Measurements from ENCODE around the gene NXPH3.

NXPH3 gene

GRCh38 chr17:49592263-49592662, 16.6 kb downstream of the NXPH3 start:
- no peak for DNase-seq (ENCODE audit: low spot score)

DNA sequence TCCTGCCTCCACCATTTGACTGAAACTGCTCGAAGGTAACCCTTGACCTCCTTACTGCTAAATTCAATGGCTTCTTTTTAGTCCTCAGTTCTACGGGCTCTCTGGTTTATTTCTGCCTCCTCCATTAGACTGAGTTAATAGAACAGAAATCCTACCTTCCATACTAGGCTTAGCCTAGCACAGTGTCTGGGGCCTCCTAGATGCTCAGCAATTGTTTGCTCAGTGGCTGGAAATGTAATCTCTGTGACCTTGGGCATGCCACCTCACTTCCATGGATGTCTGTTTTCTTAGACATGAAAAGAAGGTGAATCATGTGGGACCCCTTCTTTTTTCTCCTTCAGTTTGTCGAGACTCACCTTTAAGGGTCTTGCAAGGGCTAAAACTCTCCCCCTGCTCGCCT, 19.7 kb downstream of the NXPH3 start:
- DNase-seq (ENCODE audit: low spot score): no peak

GRCh38 chr17:49595980-49596379, 20.3 kb downstream of the NXPH3 start:
- no peak for DNase-seq (ENCODE audit: low spot score)

DNA sequence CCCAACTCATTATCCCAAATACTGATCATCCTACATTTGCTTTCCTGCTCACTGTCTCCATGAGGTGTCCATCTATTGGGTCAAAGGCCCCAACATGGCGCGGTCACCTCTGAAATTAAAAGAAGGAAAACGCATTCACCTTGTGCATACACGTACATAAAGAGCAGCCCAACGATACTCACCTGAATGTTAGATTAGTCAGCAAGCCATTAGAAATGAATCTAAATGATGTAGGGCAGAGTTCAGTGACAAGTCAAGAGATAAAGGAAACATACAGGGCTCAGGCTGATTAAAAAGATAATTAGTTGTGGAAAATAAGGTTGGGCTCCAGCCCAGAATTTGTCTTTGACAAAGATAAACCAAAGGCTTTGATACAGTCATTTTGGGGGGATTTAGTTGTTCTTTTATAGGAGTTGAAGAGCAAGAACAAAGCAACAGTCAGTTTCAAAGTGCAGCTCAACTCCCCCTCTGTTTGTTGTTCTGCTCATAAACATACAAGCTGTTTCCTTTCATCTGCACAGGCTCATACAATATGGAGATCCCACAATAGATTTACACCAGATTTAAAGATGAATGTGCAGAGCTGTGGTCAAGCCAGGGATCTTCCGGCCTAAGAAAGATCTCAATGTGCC, 21.1 kb downstream of the NXPH3 start:
- no peak for DNase-seq (ENCODE audit: low spot score)

DNA sequence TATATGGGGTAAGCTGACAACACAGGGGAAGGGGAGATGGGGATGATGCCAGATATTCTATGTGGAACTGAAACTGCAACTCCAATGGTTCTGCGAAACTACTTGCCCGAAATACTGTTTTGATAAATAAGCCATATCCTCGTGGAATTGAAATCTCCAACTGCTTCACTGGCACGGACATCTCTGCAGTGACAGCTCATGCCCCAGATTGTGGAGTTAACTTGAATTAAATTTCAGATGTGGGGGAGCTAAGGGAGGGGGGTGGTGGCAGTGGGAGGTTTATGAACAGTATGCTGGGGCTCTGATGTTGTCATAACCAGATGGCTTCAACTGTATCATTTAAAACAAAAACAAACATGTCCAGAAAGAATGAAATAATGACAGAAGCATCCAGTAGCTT, 21.8 kb downstream of the NXPH3 start:
- no peak for DNase-seq (ENCODE audit: low spot score)

DNA sequence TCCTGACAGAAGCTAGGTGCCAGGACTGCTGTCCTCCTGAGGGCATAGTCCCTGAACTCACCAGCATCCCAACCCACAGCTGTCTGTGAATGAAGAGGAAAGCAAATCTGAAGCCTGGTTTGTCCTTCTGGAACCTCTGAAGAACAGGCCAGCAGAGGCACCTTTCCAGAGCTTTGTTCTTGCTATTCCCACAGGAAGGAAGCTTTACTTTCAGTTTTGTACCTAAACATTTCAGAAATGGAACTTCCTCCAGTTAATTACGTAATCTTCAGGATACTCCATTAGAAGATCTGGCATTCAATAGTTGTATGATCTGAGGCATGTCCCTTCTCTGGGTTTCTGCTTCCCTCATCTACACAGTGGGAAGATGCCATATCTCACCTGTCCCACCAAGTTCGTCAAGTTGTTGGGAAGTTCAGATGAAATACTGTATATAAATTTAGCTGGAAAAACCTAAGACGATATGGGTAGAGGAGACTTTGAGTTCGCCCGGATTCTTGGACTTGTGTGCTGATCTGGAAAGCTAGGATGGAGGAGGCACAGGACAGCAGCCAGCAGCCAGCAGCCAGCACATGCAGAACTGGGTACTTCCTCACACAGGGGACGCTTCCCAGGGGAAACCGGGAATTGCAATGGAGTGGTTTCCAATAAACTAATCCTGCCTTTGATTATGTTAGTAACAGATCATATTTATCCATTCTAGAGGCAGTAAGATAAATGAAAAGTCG, 22.4 kb downstream of the NXPH3 start:
- DNase-seq (ENCODE audit: low spot score): no peak

DNA sequence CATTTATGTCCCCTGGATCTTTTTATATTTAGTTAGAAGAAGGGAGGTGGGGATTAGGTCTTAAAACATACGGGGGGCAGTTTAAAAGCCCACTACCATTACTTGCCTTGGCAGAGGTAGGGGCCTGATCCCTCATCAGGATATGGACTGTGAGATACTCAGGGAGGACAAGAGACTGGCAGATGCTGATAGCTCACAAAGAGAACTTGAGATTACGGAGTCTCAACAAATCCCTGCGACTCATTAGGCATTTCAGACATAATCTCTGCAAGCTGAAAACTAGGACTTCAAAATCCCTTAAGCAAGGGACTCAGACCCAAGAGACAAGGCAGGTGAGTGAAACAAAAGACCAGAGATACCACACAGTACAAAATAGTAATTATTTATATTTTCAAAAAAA, 23.2 kb downstream of the NXPH3 start:
- no peak for DNase-seq (ENCODE audit: low spot score)

- DNase-seq (ENCODE audit: low spot score): no peak
Measured at GRCh38 chr17:49600949-49601348, 25.3 kb downstream of the NXPH3 start.

GRCh38 chr17:49602783-49603182, 27.1 kb downstream of the NXPH3 start:
- no peak for DNase-seq (ENCODE audit: low spot score)

DNA sequence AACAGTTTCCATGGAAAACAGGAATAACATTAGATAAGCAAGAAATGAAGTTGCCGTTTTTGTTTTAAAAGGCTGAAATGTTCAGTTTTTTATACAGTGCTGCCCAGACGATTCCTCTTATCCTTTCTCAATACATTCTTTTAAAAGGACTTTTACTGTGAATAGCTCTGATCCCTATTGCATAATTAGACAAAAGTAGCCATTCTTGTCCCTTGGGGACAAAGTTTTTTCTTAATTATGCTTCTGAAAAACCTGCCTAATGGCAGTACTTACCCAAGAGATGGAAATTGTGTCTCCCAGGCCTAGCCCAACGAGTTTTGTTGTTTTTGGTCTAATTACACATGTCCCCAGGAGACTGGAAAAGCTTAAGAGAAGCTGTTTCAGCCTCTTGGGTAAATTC, 27.6 kb downstream of the NXPH3 start:
- DNase-seq (ENCODE audit: low spot score): peak; percentile 48

- no peak for DNase-seq (ENCODE audit: low spot score)
Measured at GRCh38 chr17:49603720-49604119, 28.0 kb downstream of the NXPH3 start.

- no peak for DNase-seq (ENCODE audit: low spot score)
Measured at GRCh38 chr17:49604314-49604869, 28.7 kb downstream of the NXPH3 start.

DNA sequence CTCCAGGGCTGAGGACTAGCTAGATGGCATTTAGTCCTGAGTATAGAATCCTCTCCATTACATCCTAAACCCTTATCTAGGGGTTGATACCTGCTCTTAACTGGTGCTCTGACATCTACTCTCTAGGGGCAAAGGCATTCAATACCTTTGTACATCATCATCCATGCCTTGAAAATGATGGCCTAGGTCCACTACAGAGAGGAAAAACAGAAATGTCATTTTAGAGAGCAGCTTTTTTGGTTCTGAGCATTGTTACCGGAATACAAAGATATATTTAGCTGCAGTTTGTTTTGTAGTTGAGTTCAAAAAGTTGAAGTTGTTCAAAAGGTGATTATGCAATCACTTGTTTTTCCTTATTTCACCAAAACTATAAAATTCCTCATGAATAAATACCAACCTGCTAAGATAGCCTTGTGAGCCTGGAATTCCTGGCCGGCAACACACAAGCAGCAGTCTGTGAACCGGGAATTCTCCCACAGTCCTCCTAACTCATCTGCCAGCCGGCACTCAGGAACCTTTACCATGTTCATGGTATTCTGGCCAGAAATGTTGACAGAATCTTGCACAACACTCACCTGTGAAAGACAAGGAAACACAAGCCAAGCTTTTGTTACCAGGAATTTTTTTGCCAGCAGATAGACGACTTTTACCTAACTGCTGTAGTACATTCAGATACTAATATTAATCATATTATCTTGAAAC, 35.4 kb downstream of the NXPH3 start:
- DNase-seq (ENCODE audit: low spot score): no peak

GRCh38 chr17:49612726-49613125, 37.1 kb downstream of the NXPH3 start:
- no peak for DNase-seq (ENCODE audit: low spot score)

DNA sequence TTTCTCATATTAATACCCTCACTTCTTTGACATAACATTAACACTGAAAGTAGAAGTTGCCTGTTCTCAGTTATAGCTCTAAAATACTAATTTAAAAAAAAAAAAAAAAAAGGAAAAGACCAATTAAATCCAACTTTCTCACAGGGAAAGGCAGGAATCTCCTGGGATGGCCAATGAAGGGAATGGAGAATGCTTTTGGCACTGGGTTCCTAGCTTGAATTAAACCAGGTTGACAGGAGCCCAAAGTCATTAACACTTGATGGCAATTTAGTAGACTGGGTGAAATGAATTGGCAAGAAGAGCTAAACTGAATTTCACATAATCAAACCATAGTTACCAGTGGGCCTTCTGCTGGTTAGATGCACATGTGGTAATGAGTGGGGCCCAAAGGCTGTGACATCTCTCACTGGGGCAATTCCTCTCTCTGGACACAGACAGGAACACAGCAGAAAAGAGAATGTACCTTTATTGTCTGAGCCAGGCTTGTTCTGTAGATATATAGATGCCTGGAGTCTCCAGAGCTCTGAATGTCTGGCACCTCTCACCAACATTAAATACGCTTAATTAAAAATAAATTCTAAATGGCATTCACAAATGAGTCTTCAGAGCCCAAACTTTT, 37.6 kb downstream of the NXPH3 start:
- DNase-seq (ENCODE audit: low spot score): no peak

- DNase-seq (ENCODE audit: low spot score): no peak
Measured at GRCh38 chr17:49616086-49616485, 40.4 kb downstream of the NXPH3 start.

DNA sequence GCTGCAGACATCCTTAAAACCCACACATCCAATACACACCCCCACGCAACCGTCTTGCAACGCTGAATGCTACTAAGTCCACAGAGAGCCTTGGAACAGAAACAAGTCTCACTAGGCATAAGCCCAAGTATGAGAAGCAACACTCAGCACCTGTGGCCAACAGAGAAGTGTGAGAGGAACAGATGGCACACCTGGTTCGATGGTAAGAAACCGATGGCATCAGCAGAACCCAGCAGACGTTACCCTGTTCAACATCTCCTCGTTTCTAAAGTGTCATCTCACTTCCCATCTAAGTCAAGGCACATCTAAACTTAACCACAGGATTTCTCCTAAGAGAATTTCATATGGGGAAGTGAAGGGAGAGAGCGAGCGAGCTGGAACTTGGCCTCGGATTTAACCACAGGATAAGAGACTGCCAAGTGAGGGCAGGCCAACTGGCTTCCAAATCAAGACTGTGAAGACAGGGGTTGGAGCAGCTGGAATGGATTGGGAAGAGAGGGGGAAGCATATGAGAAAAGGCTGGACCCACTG, 41.0 kb downstream of the NXPH3 start:
- no peak for DNase-seq (ENCODE audit: low spot score)

DNA sequence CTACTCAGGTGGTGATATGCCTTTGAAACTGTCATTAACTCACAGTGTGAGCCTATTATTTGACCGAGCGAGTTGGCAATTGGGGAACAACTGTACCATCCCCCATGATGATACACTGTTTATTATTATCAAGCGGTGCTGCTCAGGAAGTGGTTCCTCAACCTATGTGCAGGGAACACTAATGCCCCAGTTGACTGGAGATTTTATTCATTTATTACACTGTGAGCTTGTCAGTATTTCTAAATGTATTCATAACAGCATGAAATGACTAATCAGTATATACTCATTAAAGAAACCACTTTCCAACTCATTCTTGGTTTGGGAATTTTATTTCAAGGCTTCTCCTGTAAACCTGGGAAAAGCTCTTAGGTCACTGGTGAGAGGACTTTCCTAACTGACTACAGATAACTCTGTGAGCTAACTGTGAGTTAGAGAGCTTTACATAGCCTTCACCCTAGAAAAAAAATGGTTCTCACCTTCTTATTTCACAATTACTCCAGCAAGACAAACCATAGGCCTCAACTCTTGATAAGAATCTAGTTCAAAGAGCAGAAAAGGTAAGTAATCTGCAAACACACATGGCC, 42.4 kb downstream of the NXPH3 start:
- DNase-seq (ENCODE audit: low spot score): no peak

GRCh38 chr17:49621420-49621819, 45.7 kb downstream of the NXPH3 start:
- no peak for DNase-seq (ENCODE audit: low spot score)

- no peak for DNase-seq (ENCODE audit: low spot score)
Measured at GRCh38 chr17:49621946-49622529, 46.4 kb downstream of the NXPH3 start.

DNA sequence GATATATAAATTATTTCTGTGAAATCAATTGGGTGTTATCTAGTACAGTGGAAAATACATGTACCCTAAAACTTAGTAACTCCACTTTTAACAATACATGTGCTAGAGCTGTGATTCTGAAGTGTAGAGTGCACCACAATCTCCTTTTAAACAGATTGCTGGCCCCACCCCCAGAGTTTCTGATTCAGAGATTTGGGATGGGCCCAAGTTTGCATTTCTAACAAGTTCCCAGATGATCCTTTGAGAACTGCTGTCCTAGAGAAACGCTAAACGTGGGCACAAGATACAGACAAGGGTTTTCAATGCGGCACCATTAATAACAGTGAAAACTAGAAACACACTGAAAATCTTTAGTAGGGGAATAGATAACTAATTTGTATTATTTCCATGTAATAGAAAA, 49.2 kb downstream of the NXPH3 start:
- no peak for DNase-seq (ENCODE audit: low spot score)

GRCh38 chr17:49629447-49629846, 53.8 kb downstream of the NXPH3 start:
- DNase-seq (ENCODE audit: low spot score): no peak
